Measurements from ENCODE around the gene MED10. TPM values are rescaled to one million over a fixed set of nuclear protein-coding genes. Genes with fewer than 3 reads are reported as not detected.
A peak's percentile ranks its signal among the peaks of the same experiment; 100 is the strongest.

MED10 gene
- total RNA-seq, result 10 to 100 TPM; 24.7 to 44.9 (median 27.2) TPM
- long read RNA-seq, donor 1, transcript MED10-201 (4 exons, 1,141 nt), result major isoform, 50 of 58 reads
- long read RNA-seq, donor 1, partial matches to known transcripts, result 4 of 58 reads
- long read RNA-seq, donor 1, other reads (novel, unspliced or antisense), result 3 of 58 reads
- long read RNA-seq, donor 2, transcript MED10-201 (4 exons, 1,141 nt), result major isoform, 23 of 31 reads
- long read RNA-seq, donor 2, partial matches to known transcripts, result 0 of 31 reads
- long read RNA-seq, donor 2, other reads (novel, unspliced or antisense), result 6 of 31 reads

DNA sequence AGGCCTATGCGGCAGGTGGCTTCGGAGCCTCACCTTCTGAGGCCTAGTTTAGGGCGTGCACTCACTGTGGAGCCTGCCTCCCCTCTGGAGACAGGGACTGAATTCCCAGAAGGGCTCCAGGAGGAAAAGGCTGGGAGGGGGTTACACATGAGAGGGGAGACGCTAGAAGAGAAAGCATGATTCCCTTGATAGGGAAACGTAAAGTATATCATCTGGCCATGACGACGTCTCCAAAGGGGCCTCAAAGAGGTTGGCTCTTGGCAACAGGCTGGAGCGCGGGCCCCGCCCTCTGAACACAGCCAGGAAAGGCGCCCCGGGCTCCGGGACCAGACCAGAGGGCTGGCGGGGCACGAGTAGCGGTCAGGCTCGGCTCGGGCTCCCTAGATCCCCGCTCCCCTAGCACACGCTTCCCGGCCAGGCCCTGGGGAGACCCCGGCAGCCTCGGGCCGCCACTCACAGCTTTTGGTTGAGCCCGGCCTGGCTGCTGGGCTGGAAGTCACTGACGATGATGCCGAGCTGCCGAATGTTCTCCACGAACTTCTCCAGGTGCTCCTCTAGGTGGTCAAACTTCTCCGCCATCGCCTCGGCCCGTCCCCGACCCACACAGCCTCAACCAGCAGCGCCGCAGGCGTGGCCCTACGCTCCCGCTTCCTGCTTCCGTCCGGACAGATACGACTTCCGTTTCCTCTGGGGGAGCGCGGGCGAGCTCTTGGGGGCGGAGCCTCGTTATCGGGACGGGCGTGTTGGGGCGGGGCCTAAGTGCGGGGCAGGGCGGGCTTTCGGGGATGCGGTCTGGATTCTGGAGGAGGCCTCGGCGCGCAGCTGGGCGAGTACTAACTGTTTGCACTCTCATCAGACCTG lies at the start of gene MED10:
Gene MED10, minus strand, starts transcription at position 643 of the 861 bp plus-strand sequence. Its CDS starts 64 bp downstream, at position 579.
- peak; percentile 99 for ATAC-seq
- DNase-seq, result peak; percentile 95 to 97 (median 97)
- Histone ChIP-seq H3K4me3 (peak within 1 kb of the TSS; percentile 95), H3K4me1 (ENCODE audit: low read depth) (no peaks in the 10 kb centered on the region), H3K36me3 (ENCODE audit: low read depth) (peaks cover 5% of the 10 kb centered on the region), H3K9me3 (no peaks in the 10 kb centered on the region)
- TF ChIP-seq CTCF (IDR thresholded peaks at IDR 0.05), result no peak
- intact Hi-C loops (cut with DNase I, micrococcal nuclease), result no loop called here

- Histone ChIP-seq H3K9me3 (no peaks in the 10 kb centered on the region), H3K4me3 (no peak overlapping the region), H3K36me3 (ENCODE audit: low read depth) (no peaks in the 10 kb centered on the region), H3K4me1 (ENCODE audit: low read depth) (no peaks in the 10 kb centered on the region)
- no peak for ATAC-seq
- intact Hi-C loops (cut with DNase I, micrococcal nuclease), result no loop called here
- no peak for TF ChIP-seq CTCF (IDR thresholded peaks at IDR 0.05)
- no peak for DNase-seq
Measured at GRCh38 chr5:6427694-6428093, 49.3 kb upstream of the MED10 start.

GRCh38 chr5:6424700-6425099 lies 46.4 kb upstream of the MED10 start:
- no peaks in the 10 kb centered on the region for H3K36me3 ChIP-seq (ENCODE audit: low read depth)
- no peak overlapping the region for H3K4me3 ChIP-seq
- no peaks in the 10 kb centered on the region for H3K9me3 ChIP-seq
- DNase-seq, result no peak
- ATAC-seq, result no peak
- H3K4me1 ChIP-seq (ENCODE audit: low read depth), result no peaks in the 10 kb centered on the region
- TF ChIP-seq CTCF (IDR thresholded peaks at IDR 0.05), result no peak
- intact Hi-C loops (cut with DNase I, micrococcal nuclease), result no loop called here

DNA sequence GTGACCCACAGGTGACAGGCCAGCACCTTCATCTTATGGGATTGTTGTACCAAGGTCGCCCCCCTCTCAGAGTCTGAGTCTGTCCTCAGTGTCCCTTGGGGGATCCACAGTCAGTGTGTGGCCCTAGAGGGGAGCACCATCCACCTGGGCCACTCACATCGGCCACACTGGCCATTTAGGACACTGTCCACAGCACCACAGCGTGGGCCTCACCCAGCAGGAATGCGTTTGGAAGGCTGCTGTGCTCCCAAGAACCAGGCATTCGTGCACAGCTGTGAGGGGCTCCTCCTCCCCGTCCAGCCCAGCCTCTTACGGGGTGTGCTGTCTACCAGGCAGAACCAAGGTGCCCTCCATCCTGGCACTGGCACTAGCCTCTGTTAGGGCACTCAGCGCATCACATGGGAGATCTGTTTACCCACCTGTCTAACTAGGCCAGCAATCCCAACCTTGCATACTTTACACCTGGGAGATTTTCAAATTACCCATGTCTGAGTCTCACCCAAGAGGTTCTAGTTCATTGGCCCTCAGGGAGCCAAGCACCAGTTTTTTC lies 45.8 kb upstream of the MED10 start:
- no peak overlapping the region for H3K4me3 ChIP-seq
- intact Hi-C loops (cut with DNase I, micrococcal nuclease), result no loop called here
- ATAC-seq, result no peak
- no peak for TF ChIP-seq CTCF (IDR thresholded peaks at IDR 0.05)
- no peaks in the 10 kb centered on the region for H3K9me3 ChIP-seq
- DNase-seq, result no peak
- no peaks in the 10 kb centered on the region for H3K4me1 ChIP-seq (ENCODE audit: low read depth)
- no peaks in the 10 kb centered on the region for H3K36me3 ChIP-seq (ENCODE audit: low read depth)

GRCh38 chr5:6423327-6424109 lies 45.2 kb upstream of the MED10 start:
- Histone ChIP-seq H3K36me3 (ENCODE audit: low read depth) (no peaks in the 10 kb centered on the region), H3K4me3 (no peak overlapping the region), H3K4me1 (ENCODE audit: low read depth) (no peaks in the 10 kb centered on the region), H3K9me3 (no peaks in the 10 kb centered on the region)
- no peak for TF ChIP-seq CTCF (IDR thresholded peaks at IDR 0.05)
- intact Hi-C loops (cut with DNase I, micrococcal nuclease), result no loop called here
- ATAC-seq (no peak), DNase-seq (no peak)
